ENCODE measurements around the gene CEP20.
"Not testable (repeated sequence)": the region's sequence is repeated elsewhere in the genome, so short reads cannot be mapped to it uniquely, and the experiment has no call there.

CEP20 gene

GRCh38 chr16:15857724-15858560 is 30.5 kb downstream of the CEP20 start:
- no peak for DNase-seq (ENCODE audit: low spot score)

GRCh38 chr16:15856901-15857698 is 31.3 kb downstream of the CEP20 start, which contains the start of gene MYH11:
TSS of gene MYH11 (minus strand) at chr16:15857028. CDS start at chr16:15838252, 18,776 bp downstream.
- no peak for DNase-seq (ENCODE audit: low spot score)

GRCh38 chr16:15856182-15856581 is 32.2 kb downstream of the CEP20 start:
- DNase-seq (ENCODE audit: low spot score) = no peak

- DNase-seq (ENCODE audit: low spot score) = no peak
Measured at GRCh38 chr16:15855704-15856003, 32.7 kb downstream of the CEP20 start.

- no peak for DNase-seq (ENCODE audit: low spot score)
Measured at GRCh38 chr16:15854906-15855703, 33.3 kb downstream of the CEP20 start.

- no peak for DNase-seq (ENCODE audit: low spot score)
Measured at GRCh38 chr16:15854061-15854460, 34.3 kb downstream of the CEP20 start.

GRCh38 chr16:15853021-15853420 is 35.4 kb downstream of the CEP20 start:
- no peak for DNase-seq (ENCODE audit: low spot score)

GRCh38 chr16:15850555-15850954 is 37.8 kb downstream of the CEP20 start:
- DNase-seq (ENCODE audit: low spot score) = not testable (repeated sequence)

GRCh38 chr16:15849209-15849981 is 39.0 kb downstream of the CEP20 start:
- DNase-seq (ENCODE audit: low spot score) = peak; percentile 27

- no peak for DNase-seq (ENCODE audit: low spot score)
Measured at GRCh38 chr16:15847611-15848175, 40.7 kb downstream of the CEP20 start.

- DNase-seq (ENCODE audit: low spot score) = no peak
Measured at GRCh38 chr16:15846510-15846909, 41.9 kb downstream of the CEP20 start.

GRCh38 chr16:15843635-15844279 is 44.6 kb downstream of the CEP20 start:
- DNase-seq (ENCODE audit: low spot score) = no peak

- DNase-seq (ENCODE audit: low spot score) = not testable (repeated sequence)
Measured at GRCh38 chr16:15839204-15839603, 49.2 kb downstream of the CEP20 start.

- DNase-seq (ENCODE audit: low spot score) = no peak
Measured at GRCh38 chr16:15837761-15838160, 50.6 kb downstream of the CEP20 start.

- DNase-seq (ENCODE audit: low spot score) = no peak
Measured at GRCh38 chr16:15836965-15837611, 51.3 kb downstream of the CEP20 start.

- no peak for DNase-seq (ENCODE audit: low spot score)
Measured at GRCh38 chr16:15836074-15836473, 52.3 kb downstream of the CEP20 start.

- DNase-seq (ENCODE audit: low spot score) = no peak
Measured at GRCh38 chr16:15835136-15835878, 53.1 kb downstream of the CEP20 start.

GRCh38 chr16:15834502-15834901 is 53.9 kb downstream of the CEP20 start:
- DNase-seq (ENCODE audit: low spot score) = no peak

- no peak for DNase-seq (ENCODE audit: low spot score)
Measured at GRCh38 chr16:15833541-15833940, 54.9 kb downstream of the CEP20 start.

GRCh38 chr16:15832241-15832640 is 56.2 kb downstream of the CEP20 start:
- no peak for DNase-seq (ENCODE audit: low spot score)
